Measurements from ENCODE around the gene DLL4.
A peak's percentile ranks its signal among the peaks of the same experiment; 100 is the strongest.

Gene DLL4

GRCh38 chr15:40928821-40929659 is at the start of gene DLL4:
Gene DLL4, plus strand, starts transcription at chr15:40929340. Its CDS starts 329 bp downstream, at chr15:40929669.
- DNase-seq (peak; percentile 37), ATAC-seq (peak; percentile 21)
- H3K9me3 Mint-ChIP-seq = no peaks in the 10 kb centered on the region
- no peaks in the 10 kb centered on the region for H3K36me3 Mint-ChIP-seq (ENCODE audit: low read depth)
- H3K27me3 Mint-ChIP-seq = peaks cover 70% of the 10 kb centered on the region
- peaks cover 45% of the 10 kb centered on the region for H3K4me1 Mint-ChIP-seq
- H3K27ac Mint-ChIP-seq = no peak within 1 kb of the TSS
- H3K4me3 Mint-ChIP-seq = peak within 1 kb of the TSS; percentile 68

GRCh38 chr15:40879609-40880008 is 49.5 kb upstream of the DLL4 start:
- no peaks in the 10 kb centered on the region for H3K36me3 Mint-ChIP-seq (ENCODE audit: low read depth)
- H3K4me3 Mint-ChIP-seq = no peak overlapping the region
- no peak for ATAC-seq
- H3K4me1 Mint-ChIP-seq = peaks cover 16% of the 10 kb centered on the region
- no peak for DNase-seq
- H3K27me3 Mint-ChIP-seq = peaks cover 14% of the 10 kb centered on the region
- no peaks in the 10 kb centered on the region for H3K9me3 Mint-ChIP-seq
- no peak overlapping the region for H3K27ac Mint-ChIP-seq

GRCh38 chr15:40881351-40881750 is 47.8 kb upstream of the DLL4 start:
- Mint-ChIP-seq H3K27ac (no peak overlapping the region), H3K4me1 (peaks cover 20% of the 10 kb centered on the region), H3K27me3 (peaks cover 7% of the 10 kb centered on the region), H3K4me3 (no peak overlapping the region), H3K9me3 (no peaks in the 10 kb centered on the region), H3K36me3 (ENCODE audit: low read depth) (no peaks in the 10 kb centered on the region)
- ATAC-seq (no peak), DNase-seq (no peak)

- Mint-ChIP-seq H3K27ac (no peak overlapping the region), H3K4me3 (no peak overlapping the region), H3K36me3 (ENCODE audit: low read depth) (no peaks in the 10 kb centered on the region), H3K4me1 (peaks cover 15% of the 10 kb centered on the region), H3K27me3 (peaks cover 1% of the 10 kb centered on the region), H3K9me3 (no peaks in the 10 kb centered on the region)
- DNase-seq (no peak), ATAC-seq (no peak)
These were observed 42.6 kb upstream of the DLL4 start for GRCh38 chr15:40886586-40886985.

GRCh38 chr15:40889112-40889511 is 40.0 kb upstream of the DLL4 start:
- peaks cover 1% of the 10 kb centered on the region for H3K27me3 Mint-ChIP-seq
- H3K36me3 Mint-ChIP-seq (ENCODE audit: low read depth) = no peaks in the 10 kb centered on the region
- no peaks in the 10 kb centered on the region for H3K9me3 Mint-ChIP-seq
- H3K4me1 Mint-ChIP-seq = peaks cover 24% of the 10 kb centered on the region
- ATAC-seq = no peak
- DNase-seq = no peak
- H3K4me3 Mint-ChIP-seq = no peak overlapping the region
- H3K27ac Mint-ChIP-seq = no peak overlapping the region

DNA sequence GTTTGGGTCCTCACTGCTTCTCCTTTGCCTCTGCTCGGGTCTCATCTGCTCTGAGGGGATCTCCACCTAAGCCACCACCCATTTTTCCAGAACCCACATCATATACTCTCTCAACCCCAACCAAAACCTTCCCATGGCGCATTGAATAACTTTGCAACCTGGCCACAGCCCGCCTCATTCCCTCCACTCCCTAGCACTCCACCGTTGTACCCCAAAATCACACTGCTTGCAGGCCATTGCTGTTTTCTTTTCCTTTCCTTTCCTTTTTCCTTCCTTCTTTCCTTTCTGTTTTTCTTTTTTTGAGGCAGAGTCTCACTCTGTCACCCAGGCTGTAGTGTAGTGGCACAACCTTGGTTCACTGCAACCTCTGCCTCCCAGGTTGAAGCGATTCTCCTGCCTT is 38.0 kb upstream of the DLL4 start:
- peaks cover 1% of the 10 kb centered on the region for H3K27me3 Mint-ChIP-seq
- no peak overlapping the region for H3K27ac Mint-ChIP-seq
- H3K4me1 Mint-ChIP-seq = peaks cover 30% of the 10 kb centered on the region
- H3K4me3 Mint-ChIP-seq = no peak overlapping the region
- H3K36me3 Mint-ChIP-seq (ENCODE audit: low read depth) = peaks cover 4% of the 10 kb centered on the region
- no peak for ATAC-seq
- no peaks in the 10 kb centered on the region for H3K9me3 Mint-ChIP-seq
- DNase-seq = no peak

DNA sequence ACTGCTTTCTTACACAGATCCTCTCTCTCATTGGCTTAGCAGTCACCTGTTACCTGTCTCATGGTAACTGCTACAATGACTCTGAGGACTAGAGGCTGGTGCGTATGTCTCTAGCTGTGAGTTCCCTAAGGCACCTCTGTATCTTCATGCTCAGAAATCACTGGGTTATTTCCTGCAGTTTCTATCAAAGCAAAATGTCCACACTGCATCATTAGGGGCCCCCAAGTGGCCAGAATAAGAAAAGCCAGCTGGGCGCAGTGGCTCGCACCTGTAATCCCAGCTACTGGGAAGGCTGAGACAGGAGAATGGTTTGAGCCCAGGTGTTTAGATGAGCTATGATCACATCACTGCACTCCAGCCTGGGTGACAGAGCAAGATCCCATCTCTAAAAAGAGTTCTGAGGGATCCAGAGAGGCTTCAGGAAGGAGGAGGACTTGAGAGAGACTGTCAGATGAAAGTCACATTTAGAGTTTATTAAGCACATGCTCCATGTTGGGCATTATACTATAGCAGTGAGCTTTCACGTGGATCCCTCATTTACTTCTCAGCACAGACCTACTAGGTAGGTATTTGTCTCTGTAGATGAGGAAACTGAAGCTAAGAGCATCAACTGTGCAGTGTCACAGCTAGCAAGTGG is 37.2 kb upstream of the DLL4 start:
- H3K4me1 Mint-ChIP-seq = peaks cover 30% of the 10 kb centered on the region
- peaks cover 5% of the 10 kb centered on the region for H3K36me3 Mint-ChIP-seq (ENCODE audit: low read depth)
- DNase-seq (no peak), ATAC-seq (no peak)
- H3K27ac Mint-ChIP-seq = no peak overlapping the region
- H3K9me3 Mint-ChIP-seq = no peaks in the 10 kb centered on the region
- H3K4me3 Mint-ChIP-seq = no peak overlapping the region
- H3K27me3 Mint-ChIP-seq = no peaks in the 10 kb centered on the region

- Mint-ChIP-seq H3K27me3 (no peaks in the 10 kb centered on the region), H3K9me3 (no peaks in the 10 kb centered on the region), H3K4me1 (peaks cover 30% of the 10 kb centered on the region), H3K27ac (no peak overlapping the region), H3K4me3 (no peak overlapping the region), H3K36me3 (ENCODE audit: low read depth) (peaks cover 5% of the 10 kb centered on the region)
- ATAC-seq (no peak), DNase-seq (no peak)
These were observed 36.6 kb upstream of the DLL4 start for GRCh38 chr15:40892447-40893012.

DNA sequence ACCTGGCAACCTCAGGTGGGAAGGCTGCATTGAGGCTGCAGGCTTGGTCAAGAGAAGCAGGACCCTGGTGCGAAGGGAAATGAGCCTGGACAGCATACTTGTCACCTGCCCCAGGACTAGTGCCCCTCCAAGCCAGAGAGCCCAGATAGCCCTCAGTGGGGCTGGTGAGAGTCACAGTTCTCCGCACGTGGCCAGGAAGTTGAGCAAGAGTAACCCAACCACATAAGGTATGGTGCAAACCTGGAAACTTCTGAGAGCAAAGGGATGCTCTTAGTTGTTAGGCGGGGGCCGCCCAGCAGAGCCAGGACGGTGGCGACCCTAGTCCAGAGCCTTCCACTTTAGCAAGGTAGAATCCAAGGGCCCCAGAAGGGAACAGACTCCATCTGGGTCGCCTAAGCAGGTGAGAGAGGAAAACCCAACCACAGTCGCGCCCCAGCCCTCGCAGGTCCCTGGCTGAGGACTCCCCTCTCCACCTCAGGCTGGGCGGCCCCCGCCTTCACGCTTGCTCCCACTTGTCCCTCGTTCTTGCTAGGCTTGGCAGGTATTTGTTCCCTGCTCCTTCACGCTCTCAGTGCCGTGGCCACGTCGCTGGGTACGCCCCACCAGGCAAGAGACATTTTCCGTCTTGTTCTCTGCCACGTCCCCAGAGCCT is 36.0 kb upstream of the DLL4 start:
- H3K27me3 Mint-ChIP-seq = no peaks in the 10 kb centered on the region
- no peaks in the 10 kb centered on the region for H3K9me3 Mint-ChIP-seq
- peaks cover 32% of the 10 kb centered on the region for H3K4me1 Mint-ChIP-seq
- peaks cover 5% of the 10 kb centered on the region for H3K36me3 Mint-ChIP-seq (ENCODE audit: low read depth)
- H3K4me3 Mint-ChIP-seq = no peak overlapping the region
- no peak for ATAC-seq
- H3K27ac Mint-ChIP-seq = no peak overlapping the region
- no peak for DNase-seq

GRCh38 chr15:40893733-40894680 is 35.1 kb upstream of the DLL4 start, which contains the start of gene VPS18:
Gene VPS18, plus strand, starts transcription at chr15:40894450. Its CDS starts 319 bp downstream, at chr15:40894769.
- peak; percentile 100 for DNase-seq
- ATAC-seq = peak; percentile 99
- Mint-ChIP-seq H3K4me1 (peaks cover 32% of the 10 kb centered on the region), H3K27me3 (no peaks in the 10 kb centered on the region), H3K36me3 (ENCODE audit: low read depth) (peaks cover 9% of the 10 kb centered on the region), H3K27ac (peak within 1 kb of the TSS; percentile 93), H3K4me3 (peak within 1 kb of the TSS; percentile 97), H3K9me3 (no peaks in the 10 kb centered on the region)

DNA sequence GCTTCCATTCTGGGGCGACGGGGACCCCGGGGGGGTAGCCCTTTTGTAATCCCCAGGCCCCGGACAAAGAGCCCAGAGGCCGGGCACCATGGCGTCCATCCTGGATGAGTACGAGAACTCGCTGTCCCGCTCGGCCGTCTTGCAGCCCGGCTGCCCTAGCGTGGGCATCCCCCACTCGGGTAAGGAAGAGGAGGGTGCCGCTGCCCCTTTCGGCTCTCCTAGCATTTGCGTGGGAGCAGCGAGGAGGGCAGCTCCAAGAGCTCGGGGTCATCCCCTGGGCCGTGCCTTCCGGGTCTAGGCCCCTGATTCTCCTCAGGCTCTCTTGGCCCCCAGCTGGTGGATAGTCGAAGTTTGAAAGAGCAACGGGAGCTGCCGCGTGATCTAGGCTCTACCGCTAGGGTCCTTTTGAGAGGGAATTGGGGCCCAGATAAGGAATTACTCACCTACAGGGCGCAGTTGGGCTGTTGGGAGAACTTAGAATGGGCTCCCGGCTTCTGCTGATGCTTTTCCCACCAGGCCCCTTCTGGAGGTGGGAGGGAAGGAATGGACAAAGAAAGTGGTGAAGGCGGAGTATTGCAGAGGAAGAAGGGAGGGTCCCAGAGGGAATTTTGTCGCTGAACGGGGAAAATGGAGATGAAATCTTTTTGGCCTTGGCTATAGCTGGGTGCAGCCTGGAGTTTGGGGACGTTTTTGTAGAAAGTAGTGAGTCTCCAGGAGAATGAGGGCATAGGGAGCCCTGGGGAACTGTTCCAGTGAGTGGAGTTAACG is 34.3 kb upstream of the DLL4 start:
- ATAC-seq (peak; percentile 67), DNase-seq (peak; percentile 63)
- Mint-ChIP-seq H3K9me3 (no peaks in the 10 kb centered on the region), H3K27me3 (no peaks in the 10 kb centered on the region), H3K4me1 (peaks cover 32% of the 10 kb centered on the region), H3K4me3 (peak overlapping the region; percentile 97), H3K36me3 (ENCODE audit: low read depth) (peaks cover 13% of the 10 kb centered on the region), H3K27ac (peak overlapping the region; percentile 93)

DNA sequence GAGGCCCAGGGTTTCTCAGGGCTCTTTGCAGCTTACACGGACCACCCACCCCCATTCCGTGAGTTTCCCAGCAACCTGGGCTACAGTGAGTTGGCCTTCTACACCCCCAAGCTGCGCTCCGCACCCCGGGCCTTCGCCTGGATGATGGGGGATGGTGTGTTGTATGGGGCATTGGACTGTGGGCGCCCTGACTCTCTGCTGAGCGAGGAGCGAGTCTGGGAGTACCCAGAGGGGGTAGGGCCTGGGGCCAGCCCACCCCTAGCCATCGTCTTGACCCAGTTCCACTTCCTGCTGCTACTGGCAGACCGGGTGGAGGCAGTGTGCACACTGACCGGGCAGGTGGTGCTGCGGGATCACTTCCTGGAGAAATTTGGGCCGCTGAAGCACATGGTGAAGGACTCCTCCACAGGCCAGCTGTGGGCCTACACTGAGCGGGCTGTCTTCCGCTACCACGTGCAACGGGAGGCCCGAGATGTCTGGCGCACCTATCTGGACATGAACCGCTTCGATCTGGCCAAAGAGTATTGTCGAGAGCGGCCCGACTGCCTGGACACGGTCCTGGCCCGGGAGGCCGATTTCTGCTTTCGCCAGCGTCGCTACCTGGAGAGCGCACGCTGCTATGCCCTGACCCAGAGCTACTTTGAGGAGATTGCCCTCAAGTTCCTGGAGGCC is 29.5 kb upstream of the DLL4 start:
- ATAC-seq = no peak
- H3K9me3 Mint-ChIP-seq = no peaks in the 10 kb centered on the region
- peaks cover 28% of the 10 kb centered on the region for H3K4me1 Mint-ChIP-seq
- H3K27ac Mint-ChIP-seq = no peak overlapping the region
- DNase-seq = no peak
- H3K36me3 Mint-ChIP-seq (ENCODE audit: low read depth) = peaks cover 25% of the 10 kb centered on the region
- H3K4me3 Mint-ChIP-seq = no peak overlapping the region
- no peaks in the 10 kb centered on the region for H3K27me3 Mint-ChIP-seq

Data from activated naive CD8-positive, alpha-beta T cell treated with anti-CD3 and anti-CD28 coated beads, Interleukin-2, amount 50 U/mL, for 24 hours (primary cell).